Hepatocyte (in vitro differentiated cells): ENCODE data around the gene ANGPTL1. TPM values are rescaled to one million over a fixed set of nuclear protein-coding genes. Genes with fewer than 3 reads are reported as not detected.

Experiments
- DNase-seq: peaks from one replicate; pipeline ENCODE4 v3.0.0-alpha.2; 2016; ENCODE audit warnings: low spot score
- H2AFZ ChIP-seq: fragments of 200-600 bp; sonication (generic); 2 replicates; pipeline ENCODE4 v1.6.0; 2016; ENCODE audit warnings: antibody characterized with exemption, mild to moderate bottlenecking
- H3K27ac ChIP-seq: fragments of 200-600 bp; sonication (generic); 2 replicates; pipeline ENCODE4 v1.5.1; 2016; ENCODE audit warnings: mild to moderate bottlenecking
- H3K27me3 ChIP-seq: fragments of 200-600 bp; sonication (generic); 2 replicates; pipeline ENCODE4 v1.6.1; 2016
- H3K36me3 ChIP-seq: fragments of 200-600 bp; sonication (generic); replicated peaks from 2 replicates; pipeline ENCODE4 v1.5.1; 2016; ENCODE audit warnings: low read depth; ENCODE audit not compliant: insufficient read depth
- H3K4me1 ChIP-seq: fragments of 200-600 bp; sonication (generic); 2 replicates; pipeline ENCODE4 v1.5.1; 2016; ENCODE audit warnings: mild to moderate bottlenecking, moderate library complexity; ENCODE audit not compliant: insufficient read depth
- H3K4me2 ChIP-seq: fragments of 200-600 bp; sonication (generic); 2 replicates; pipeline ENCODE4 v1.6.0; 2016
- H3K4me3 ChIP-seq: fragments of 200-600 bp; sonication (generic); 2 replicates; pipeline ENCODE4 v1.5.1; 2016; ENCODE audit warnings: mild to moderate bottlenecking
- H3K79me2 ChIP-seq: fragments of 200-600 bp; sonication (generic); 2 replicates; pipeline ENCODE4 v1.6.0; 2017; ENCODE audit warnings: mild to moderate bottlenecking
- H3K9me2 ChIP-seq: fragments of 200-600 bp; sonication (generic); replicated peaks from 2 replicates; pipeline ENCODE4 v1.6.0; 2017; ENCODE audit warnings: mild to moderate bottlenecking; ENCODE audit not compliant: insufficient read depth
- H3K9me3 ChIP-seq: fragments of 200-600 bp; sonication (generic); 2 replicates; pipeline ENCODE4 v1.5.1; 2016; ENCODE audit warnings: low read depth, mild to moderate bottlenecking
- H4K20me1 ChIP-seq: fragments of 200-600 bp; sonication (generic); 2 replicates; pipeline ENCODE4 v1.6.0; 2016; ENCODE audit warnings: mild to moderate bottlenecking; ENCODE audit not compliant: insufficient read depth, poor library complexity, severe bottlenecking
- CTCF ChIP-seq: fragments of 200-600 bp; sonication (generic); IDR thresholded peaks from 2 replicates; pipeline ENCODE4 v1.5.1; 2016; ENCODE audit warnings: antibody characterized with exemption, mild to moderate bottlenecking; ENCODE audit not compliant: poor library complexity
- EZH2 ChIP-seq: fragments of 200-600 bp; sonication (generic); IDR thresholded peaks from 2 replicates; pipeline ENCODE4 v1.6.1; 2016; ENCODE audit warnings: antibody characterized with exemption, mild to moderate bottlenecking, borderline replicate concordance
- EZH2phosphoT487 ChIP-seq: fragments of 200-600 bp; sonication (generic); IDR thresholded peaks from one replicate; pipeline ENCODE4 v1.6.1; 2018; ENCODE audit warnings: antibody characterized with exemption, mild to moderate bottlenecking, low read depth, moderate library complexity; ENCODE audit not compliant: unreplicated experiment, severe bottlenecking
- whole genome bisulfite sequencing: methylation state at CpG from one replicate; pipeline ENCODE4 v1.1.6; 2016; ENCODE audit warnings: low lambda C conversion rate; ENCODE audit errors: missing lambda C conversion rate; 5-methylcytosine and 5-hydroxymethylcytosine counted together
- polyA plus RNA-seq: library from polyadenylated mRNA; unstranded; fragments of >200 nt; fragmentation: Nextera tagmentation; extraction: Ambion mirVana; gene quantifications from 2 replicates; pipeline ENCODE4 v1.2.1, GENCODE V29; 2016
- total RNA-seq: library from RNA; depleted of rRNA; stranded (reverse); fragments of >200 nt; gene quantifications from 2 replicates; pipeline ENCODE4 v1.2.3, GENCODE V29; 2014

Gene ANGPTL1
- total RNA-seq (63.6 and 68.8 TPM in 2 replicates), polyA plus RNA-seq (28.5 and 34.3 TPM in 2 replicates)

- H3K4me2 ChIP-seq = peak within 1 kb of the TSS; percentile 46
- H4K20me1 ChIP-seq = no peaks in the 10 kb centered on the region
- H3K79me2 ChIP-seq = peaks cover 15% of the 10 kb centered on the region
- H3K4me1 ChIP-seq = peaks cover 20% of the 10 kb centered on the region
- H3K27me3 ChIP-seq = no peaks in the 10 kb centered on the region
- 31% methylated on average over 4 of the region's 4 CpGs for WGBS
- H3K27ac ChIP-seq = peak within 1 kb of the TSS; percentile 19
- no peaks in the 10 kb centered on the region for H3K36me3 ChIP-seq
- no peaks in the 10 kb centered on the region for H3K9me2 ChIP-seq
- peak; percentile 16 for DNase-seq
- TF ChIP-seq EZH2 (no peak), EZH2phosphoT487 (no peak), CTCF (no peak)
- no peaks in the 10 kb centered on the region for H3K9me3 ChIP-seq
- H2AFZ ChIP-seq = no peak within 1 kb of the TSS
- peak within 1 kb of the TSS; percentile 1 for H3K4me3 ChIP-seq
These were observed at the start of gene ANGPTL1 for GRCh38 chr1:178870944-178871343. ANGPTL1 (minus strand) TSS chr1:178871077; CDS start chr1:178865776, 5,301 bp downstream.

GRCh38 chr1:178919581-178919980 is 48.7 kb upstream of the ANGPTL1 start:
- no peak overlapping the region for H3K4me3 ChIP-seq
- no peak overlapping the region for H3K4me2 ChIP-seq
- no peaks in the 10 kb centered on the region for H3K9me2 ChIP-seq
- no peak overlapping the region for H3K27ac ChIP-seq
- no peaks in the 10 kb centered on the region for H3K79me2 ChIP-seq
- WGBS = 76% methylated on average over 2 of the region's 2 CpGs
- no peak for DNase-seq
- H3K4me1 ChIP-seq = peaks cover 10% of the 10 kb centered on the region
- TF ChIP-seq CTCF (no peak), EZH2 (no peak), EZH2phosphoT487 (no peak)
- H3K36me3 ChIP-seq = no peaks in the 10 kb centered on the region
- H3K27me3 ChIP-seq = no peaks in the 10 kb centered on the region
- peaks cover 4% of the 10 kb centered on the region for H3K9me3 ChIP-seq
- no peaks in the 10 kb centered on the region for H4K20me1 ChIP-seq
- no peak overlapping the region for H2AFZ ChIP-seq

GRCh38 chr1:178918955-178919354 is 48.1 kb upstream of the ANGPTL1 start:
- no peaks in the 10 kb centered on the region for H4K20me1 ChIP-seq
- no peak overlapping the region for H3K4me3 ChIP-seq
- H2AFZ ChIP-seq = no peak overlapping the region
- H3K27me3 ChIP-seq = no peaks in the 10 kb centered on the region
- WGBS = 98% methylated on average over 2 of the region's 2 CpGs
- no peak overlapping the region for H3K27ac ChIP-seq
- no peaks in the 10 kb centered on the region for H3K9me2 ChIP-seq
- peaks cover 10% of the 10 kb centered on the region for H3K4me1 ChIP-seq
- H3K36me3 ChIP-seq = no peaks in the 10 kb centered on the region
- no peak for DNase-seq
- no peaks in the 10 kb centered on the region for H3K9me3 ChIP-seq
- H3K4me2 ChIP-seq = no peak overlapping the region
- TF ChIP-seq EZH2 = no peak
- no peak for TF ChIP-seq CTCF
- no peak for TF ChIP-seq EZH2phosphoT487
- H3K79me2 ChIP-seq = no peaks in the 10 kb centered on the region

GRCh38 chr1:178918308-178918707 is 47.4 kb upstream of the ANGPTL1 start:
- no peak overlapping the region for H3K4me3 ChIP-seq
- TF ChIP-seq EZH2 (no peak), CTCF (no peak), EZH2phosphoT487 (no peak)
- H3K4me2 ChIP-seq = no peak overlapping the region
- H3K9me3 ChIP-seq = no peaks in the 10 kb centered on the region
- DNase-seq = no peak
- peaks cover 10% of the 10 kb centered on the region for H3K4me1 ChIP-seq
- H3K9me2 ChIP-seq = no peaks in the 10 kb centered on the region
- no peaks in the 10 kb centered on the region for H3K79me2 ChIP-seq
- H2AFZ ChIP-seq = no peak overlapping the region
- 77% methylated on average over 6 of the region's 6 CpGs for WGBS
- no peak overlapping the region for H3K27ac ChIP-seq
- no peaks in the 10 kb centered on the region for H3K36me3 ChIP-seq
- H4K20me1 ChIP-seq = no peaks in the 10 kb centered on the region
- H3K27me3 ChIP-seq = no peaks in the 10 kb centered on the region
